IMR-90 (cell line): Measurements from ENCODE around the gene PRDM15. TPM values are rescaled to one million over a fixed set of nuclear protein-coding genes. Genes with fewer than 3 reads are reported as not detected.

ENCODE experiments used
- ATAC-seq: fragments of 200-7000 bp; cut with Tn5 transposase; 2 replicates; pipeline ENCODE4 v1.9.1; 2020; ENCODE audit warnings: low read depth, mild to moderate bottlenecking, moderate library complexity
- BruUV-seq: library from RNA; stranded (reverse); fragments of 400-500 nt; replicated peaks from 2 replicates; lab custom pipeline; 2021; lab: Mats Ljungman, UMichigan
- CTCF ChIA-PET: fragments of 300-600 bp; formaldehyde crosslinking; extraction: SDS; loops from one replicate; lab custom pipeline; 2021; ENCODE audit warnings: antibody characterized with exemption; lab: Yijun Ruan, JAX
- POLR2A ChIA-PET: fragments of 300-600 bp; sonication (Branson Sonifier 250); formaldehyde crosslinking; loops from one replicate; lab custom pipeline; 2022; ENCODE audit warnings: antibody characterized with exemption; ENCODE audit not compliant: unreplicated experiment; lab: Charles Lee
- DNase-seq: peaks from one replicate; pipeline ENCODE4 v3.0.0; 2013
- H2AFZ ChIP-seq: replicated peaks from 2 replicates; pipeline ENCODE3; 2013; ENCODE audit warnings: low read length, mild to moderate bottlenecking; ENCODE audit not compliant: poor library complexity
- H2AK5ac ChIP-seq: 2 replicates; pipeline ENCODE4 v1.6.1; 2013; ENCODE audit warnings: low read depth, low read length, inconsistent platforms
- H2AK9ac ChIP-seq: replicated peaks from 2 replicates; pipeline ENCODE3; 2013; ENCODE audit warnings: mild to moderate bottlenecking, low read depth, low read length, moderate library complexity; ENCODE audit not compliant: poor library complexity
- H2BK120ac ChIP-seq: 2 replicates; pipeline ENCODE4 v1.6.1; 2013; ENCODE audit warnings: low read depth, low read length, inconsistent platforms
- H2BK15ac ChIP-seq: 3 replicates; pipeline ENCODE4 v1.6.1; 2013; ENCODE audit warnings: low read depth, low read length, inconsistent platforms
- H2BK20ac ChIP-seq: 2 replicates; pipeline ENCODE4 v1.6.1; 2013; ENCODE audit warnings: low read depth, mild to moderate bottlenecking, inconsistent platforms, low read length, moderate library complexity
- H2BK5ac ChIP-seq: 2 replicates; pipeline ENCODE4 v1.6.1; 2013; ENCODE audit warnings: mild to moderate bottlenecking, low read depth, low read length, inconsistent platforms; ENCODE audit not compliant: poor library complexity, severe bottlenecking
- H3K14ac ChIP-seq: replicated peaks from 2 replicates; pipeline ENCODE4 v1.6.1; 2013; ENCODE audit warnings: low read depth, low read length, inconsistent platforms
- H3K18ac ChIP-seq: 2 replicates; pipeline ENCODE4 v1.6.1; 2013; ENCODE audit warnings: low read depth, low read length, control low read depth
- H3K23ac ChIP-seq: 2 replicates; pipeline ENCODE4 v1.6.1; 2013; ENCODE audit warnings: low read depth, low read length, inconsistent platforms
- H3K27ac ChIP-seq: 2 replicates; pipeline ENCODE4 v1.5.1; 2013; ENCODE audit warnings: mild to moderate bottlenecking, control low read depth, low read length; ENCODE audit not compliant: insufficient read depth
- H3K27me3 ChIP-seq: 2 replicates; pipeline ENCODE4 v1.6.1; 2013; ENCODE audit warnings: low read length; ENCODE audit not compliant: control insufficient read depth, insufficient read depth
- H3K36me3 ChIP-seq: 2 replicates; pipeline ENCODE4 v1.6.1; 2013; ENCODE audit warnings: low read length, mixed read lengths; ENCODE audit not compliant: control insufficient read depth, insufficient read depth
- H3K4ac ChIP-seq: 2 replicates; pipeline ENCODE4 v1.6.1; 2013; ENCODE audit warnings: low read depth, low read length, inconsistent platforms
- H3K4me1 ChIP-seq: 2 replicates; pipeline ENCODE4 v1.6.1; 2013; ENCODE audit warnings: low read length, mixed read lengths; ENCODE audit not compliant: control insufficient read depth, insufficient read depth
- H3K4me2 ChIP-seq: 2 replicates; pipeline ENCODE4 v1.6.1; 2013; ENCODE audit warnings: low read depth, mild to moderate bottlenecking, control low read depth, low read length, moderate library complexity
- H3K4me3 ChIP-seq: 2 replicates; pipeline ENCODE4 v1.5.1; 2013; ENCODE audit warnings: low read depth, mild to moderate bottlenecking, control low read depth, low read length, moderate library complexity; ENCODE audit not compliant: insufficient read depth
- H3K56ac ChIP-seq: 2 replicates; pipeline ENCODE4 v1.6.1; 2013; ENCODE audit warnings: low read length, inconsistent platforms; ENCODE audit not compliant: insufficient read depth; ENCODE audit errors: extremely low read depth
- H3K79me1 ChIP-seq, 2 experiments: 2 replicates each; pipeline ENCODE4 v1.6.1; 2013; ENCODE audit warnings: low read length in 2 of 2, inconsistent platforms in 1 of 2, low read depth in 1 of 2
- H3K9ac ChIP-seq: 2 replicates; pipeline ENCODE4 v1.6.1; 2013; ENCODE audit warnings: low read depth, low read length, control low read depth
- H3K9me1 ChIP-seq: 2 replicates; pipeline ENCODE4 v1.6.1; 2013; ENCODE audit warnings: low read length, inconsistent platforms; ENCODE audit not compliant: insufficient read depth
- H3K9me3 ChIP-seq: 2 replicates; pipeline ENCODE4 v1.6.1; 2013; ENCODE audit warnings: low read length; ENCODE audit not compliant: control insufficient read depth, insufficient read depth
- H4K20me1 ChIP-seq: 2 replicates; pipeline ENCODE4 v1.6.1; 2013; ENCODE audit warnings: low read length, inconsistent platforms; ENCODE audit not compliant: insufficient read depth
- H4K5ac ChIP-seq: 2 replicates; pipeline ENCODE4 v1.6.1; 2013; ENCODE audit warnings: mild to moderate bottlenecking, low read depth, low read length, control low read depth
- H4K8ac ChIP-seq, 2 experiments: 2 replicates each; pipeline ENCODE4 v1.6.1; 2013; ENCODE audit warnings: low read depth in 2 of 2, low read length in 2 of 2, control low read depth in 1 of 2, inconsistent platforms in 1 of 2
- H4K91ac ChIP-seq: 2 replicates; pipeline ENCODE4 v1.6.1; 2013; ENCODE audit warnings: low read depth, low read length, inconsistent platforms; ENCODE audit not compliant: insufficient read depth
- CEBPB ChIP-seq: IDR thresholded peaks from 2 replicates; pipeline ENCODE4 v1.6.1; 2012; ENCODE audit warnings: low read depth, low read length, improper control_type of control experiment
- CHD1 ChIP-seq: IDR thresholded peaks from 2 replicates; pipeline ENCODE4 v1.6.1; 2012; ENCODE audit warnings: low read depth, low read length, improper control_type of control experiment
- CTCF ChIP-seq: conservative IDR thresholded peaks from 2 replicates; pipeline ENCODE4 v1.5.1; 2012; ENCODE audit warnings: mild to moderate bottlenecking, low read depth, low read length, improper control_type of control experiment
- ELK1 ChIP-seq: fragments of 150-350 bp; IDR thresholded peaks from 2 replicates; pipeline ENCODE4 v1.6.1; 2016; ENCODE audit warnings: low read depth, mild to moderate bottlenecking, low read length, moderate library complexity, borderline replicate concordance
- FOS ChIP-seq: fragments of 150-350 bp; IDR thresholded peaks from 2 replicates; pipeline ENCODE4 v1.6.1; 2016; ENCODE audit warnings: low read depth, low read length
- MAZ ChIP-seq: IDR thresholded peaks from 2 replicates; pipeline ENCODE4 v1.6.1; 2012; ENCODE audit warnings: low read depth, mild to moderate bottlenecking, low read length, improper control_type of control experiment, moderate library complexity, borderline replicate concordance
- MXI1 ChIP-seq: IDR thresholded peaks from 2 replicates; pipeline ENCODE4 v1.6.1; 2012; ENCODE audit warnings: low read depth, mild to moderate bottlenecking, low read length, moderate library complexity, borderline replicate concordance
- NFE2L2 ChIP-seq: fragments of 150-350 bp; IDR thresholded peaks from 2 replicates; pipeline ENCODE4 v1.6.1; 2016; ENCODE audit warnings: low read depth, mild to moderate bottlenecking, low read length
- POLR2A ChIP-seq: IDR thresholded peaks from 2 replicates; pipeline ENCODE4 v1.6.1; 2012; ENCODE audit warnings: mild to moderate bottlenecking, low read depth, low read length
- RAD21 ChIP-seq: IDR thresholded peaks from 2 replicates; pipeline ENCODE4 v1.6.1; 2012; ENCODE audit warnings: low read length, improper control_type of control experiment
- RCOR1 ChIP-seq: IDR thresholded peaks from 2 replicates; pipeline ENCODE4 v1.6.1; 2012; ENCODE audit warnings: mild to moderate bottlenecking, low read length, improper control_type of control experiment; ENCODE audit not compliant: insufficient replicate concordance
- RFX5 ChIP-seq: IDR thresholded peaks from 2 replicates; pipeline ENCODE4 v1.8.0; 2012; ENCODE audit warnings: low read depth, mild to moderate bottlenecking, low read length, moderate library complexity
- SMC3 ChIP-seq: fragments of 150-350 bp; IDR thresholded peaks from 2 replicates; pipeline ENCODE4 v1.6.1; 2016; ENCODE audit warnings: low read depth, mild to moderate bottlenecking, antibody characterized with exemption, low read length, moderate library complexity
- USF2 ChIP-seq: fragments of 150-350 bp; IDR thresholded peaks from 2 replicates; pipeline ENCODE4 v1.6.1; 2017; ENCODE audit warnings: mild to moderate bottlenecking, antibody characterized with exemption, low read length, low read depth
- WGBS, 2 experiments: methylation state at CpG; one replicate each; pipeline versions ENCODE4 v1.1.5 to v1.1.7; 2013; ENCODE audit warnings: missing lambda C conversion rate in 2 of 2; ENCODE audit not compliant: insufficient read length in 1 of 2; ENCODE audit errors: extremely low coverage in 2 of 2; 5-methylcytosine and 5-hydroxymethylcytosine counted together
- dilution Hi-C: fragments of 300-500 bp; cut with HindIII; formaldehyde crosslinking; loops from one replicate; pipeline ENCODE4 v1.14.3; 2018; ENCODE audit warnings: low sequenced_read_pairs; ENCODE audit not compliant: unreplicated experiment
- in situ Hi-C: fragments of 300-500 bp; cut with MboI; formaldehyde crosslinking; loops from 3 replicates; pipeline ENCODE4 v1.14.3; 2019; ENCODE audit warnings: low sequenced_read_pairs, inconsistent platforms, mixed read lengths
- intact Hi-C: fragments of 100-400 bp; cut with micrococcal nuclease; formaldehyde crosslinking; loops from 2 replicates; pipeline ENCODE4 v1.10.0; 2022
- polyA plus RNA-seq, 3 experiments: library from polyadenylated mRNA; depleted of rRNA; stranded (reverse); fragments of >200 nt; gene quantifications; 2 replicates each; pipeline ENCODE4 v1.2.3, GENCODE V29; 2012; ENCODE audit warnings: low replicate concordance in 1 of 3
- total RNA-seq: library from RNA; depleted of rRNA; stranded (reverse); fragments of >200 nt; gene quantifications from 2 replicates; pipeline ENCODE4 v1.2.3, GENCODE V29; 2012

Gene PRDM15
- total and polyA plus RNA-seq, 2 of the 4 experiments (the other 2 are of a cell fraction): 7.3 to 8.8 TPM

DNA sequence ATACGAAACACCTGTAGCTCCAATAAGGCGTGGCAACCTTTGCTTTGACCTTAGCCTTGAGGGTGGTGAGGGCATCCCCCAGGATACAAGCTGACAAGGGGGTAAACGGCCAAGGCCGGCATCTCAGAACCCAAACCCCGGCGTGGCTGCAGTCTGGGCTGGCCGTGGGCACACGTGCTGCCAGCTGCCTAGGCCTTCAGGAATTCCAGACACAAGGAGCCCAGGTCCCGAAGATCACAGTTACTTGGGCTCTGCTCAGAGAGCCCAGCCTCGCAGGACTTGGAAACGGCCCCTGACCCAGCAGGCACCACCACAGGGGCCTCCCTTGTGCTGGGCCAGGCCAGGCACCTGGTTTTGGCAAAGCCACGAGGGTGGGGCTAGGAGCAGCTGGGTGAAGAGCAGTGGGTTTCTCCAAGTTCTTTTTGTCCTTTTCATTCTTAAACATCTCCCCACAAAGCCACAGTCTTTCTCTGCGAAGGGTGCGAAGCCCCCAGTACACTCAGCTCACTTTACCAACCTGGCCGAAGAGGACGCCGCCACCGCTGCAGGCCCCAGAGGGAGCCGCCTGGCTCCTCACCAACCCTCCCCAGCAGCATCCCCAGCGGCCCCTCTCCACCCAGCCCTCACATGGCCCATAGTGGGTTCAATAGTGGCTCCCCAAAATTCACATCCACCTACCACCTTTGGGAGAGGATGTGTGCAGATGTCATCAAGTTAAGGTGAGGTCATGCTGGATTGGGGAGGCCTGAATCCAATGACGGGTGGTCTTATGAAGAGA is 26.8 kb downstream of the PRDM15 start:
- WGBS, 2 experiments: 86% methylated on average over 5 of the region's 21 CpGs; no CpG with 5 or more reads in 1 of the 2 experiments
- Histone ChIP-seq H2BK5ac (no peak overlapping the region), H3K27me3 (no peaks in the 10 kb centered on the region), H4K8ac (no peak overlapping the region), H3K79me1 (0 out of 4 replicates have a peak, but pooled peaks cover 0 to 4% of the 10 kb centered on the region in 2 experiments), H3K27ac (no peak overlapping the region), H2BK20ac (no peak overlapping the region), H4K5ac (no peak overlapping the region), H3K9me1 (no peaks in the 10 kb centered on the region; the same call in 1 of the 2 replicates), H3K36me3 (peaks cover 23% of the 10 kb centered on the region), H3K14ac (no peak overlapping the region), H2AK9ac (no peak overlapping the region), H2AK5ac (no peak overlapping the region), H3K4ac (no peak overlapping the region), H3K4me1 (no peaks in the 10 kb centered on the region), H3K4me2 (no peak overlapping the region), H3K9me3 (no peaks in the 10 kb centered on the region), H3K9ac (no peak overlapping the region), H2BK15ac (no peak overlapping the region), H4K20me1 (no peaks in the 10 kb centered on the region; the same call in 1 of the 2 replicates), H2AFZ (no peak overlapping the region), H3K18ac (no peak overlapping the region), H4K91ac (no peak overlapping the region), H3K4me3 (no peak overlapping the region), H3K56ac (no peak overlapping the region), H3K23ac (no peak overlapping the region), H2BK120ac (no peak overlapping the region)
- no peak for DNase-seq
- TF ChIP-seq SMC3 (no peak), MAZ (no peak), USF2 (no peak), ELK1 (no peak), MXI1 (no peak), CHD1 (no peak), RAD21 (no peak), POLR2A (no peak), RCOR1 (no peak), CTCF (no peak), RFX5 (no peak), CEBPB (no peak), NFE2L2 (no peak), FOS (no peak)
- POLR2A ChIA-PET: no interaction called here
- intact Hi-C loops (no loop called here), in situ Hi-C loops (no loop called here), dilution Hi-C loops (no loop called here)
- no TSS peak for BruUV-seq
- ATAC-seq: no peak
- CTCF ChIA-PET: no interaction called here
